Activated CD8-positive, alpha-beta memory T cell treated with anti-CD3 and anti-CD28 coated beads for 1 hour (primary cell): Measurements from ENCODE around the gene ETS1.
A peak's percentile ranks its signal among the peaks of the same experiment; 100 is the strongest.

ENCODE experiments used
- DNase-seq, 2 donors: peaks; one replicate each; pipeline ENCODE4 v3.0.0-alpha.2; 2020; ENCODE audit warnings: low read depth in 1 of 2; ENCODE audit errors: extremely low read depth in 1 of 2

Gene ETS1

DNA sequence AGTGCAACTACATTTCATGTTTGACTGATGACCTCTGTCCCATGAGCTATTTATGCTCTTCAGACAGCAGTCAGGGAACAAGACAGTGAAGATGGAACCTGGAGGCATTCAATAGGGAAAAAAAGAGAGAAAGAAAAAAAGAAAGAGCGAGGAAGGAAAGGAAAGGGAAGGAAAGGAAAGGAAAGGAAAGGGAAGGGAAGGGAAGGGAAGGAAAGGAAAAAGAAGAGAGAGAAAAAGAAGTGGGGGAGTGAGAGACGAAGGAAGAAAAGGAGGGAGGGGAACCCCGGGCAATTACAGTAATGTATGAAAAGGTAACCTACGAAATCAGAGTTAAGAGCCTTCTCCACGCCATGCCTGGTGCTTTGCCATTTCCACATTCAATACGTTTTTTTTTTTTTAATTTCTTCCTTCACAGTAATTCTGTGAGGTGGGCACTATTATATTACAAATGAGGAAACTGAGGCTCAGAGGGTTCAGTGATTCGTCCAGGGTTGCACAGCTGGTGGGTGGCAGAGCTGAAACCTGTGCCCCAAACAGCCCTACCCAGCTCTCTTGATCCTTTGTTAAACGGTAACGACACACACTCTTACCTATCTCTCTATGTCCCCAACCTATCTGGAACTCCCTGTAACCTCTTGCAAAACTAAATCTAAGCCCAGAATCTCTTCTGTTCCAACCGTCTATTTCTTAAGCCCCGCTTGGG, 39.3 kb downstream of the ETS1 start:
- DNase-seq = no peak

DNA sequence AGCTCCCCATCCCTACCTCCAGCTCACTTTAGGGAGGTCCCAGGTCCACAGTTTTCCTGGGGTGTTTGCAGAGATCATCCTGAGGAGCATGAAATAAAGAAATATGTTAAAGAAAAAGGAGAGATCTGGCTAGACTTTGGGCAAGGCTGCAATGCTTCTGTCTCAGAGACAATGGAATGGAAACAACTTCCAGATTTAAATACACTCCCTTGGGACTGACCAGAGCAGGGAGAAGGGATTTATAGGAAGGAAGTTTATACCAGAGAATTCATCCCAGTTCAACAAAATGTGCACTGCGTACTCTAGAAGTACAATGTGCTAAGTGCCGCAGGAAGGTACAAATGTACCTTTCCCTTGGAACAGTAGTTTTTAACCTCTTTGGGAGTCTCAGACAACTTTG, 40.4 kb downstream of the ETS1 start:
- no peak for DNase-seq

DNA sequence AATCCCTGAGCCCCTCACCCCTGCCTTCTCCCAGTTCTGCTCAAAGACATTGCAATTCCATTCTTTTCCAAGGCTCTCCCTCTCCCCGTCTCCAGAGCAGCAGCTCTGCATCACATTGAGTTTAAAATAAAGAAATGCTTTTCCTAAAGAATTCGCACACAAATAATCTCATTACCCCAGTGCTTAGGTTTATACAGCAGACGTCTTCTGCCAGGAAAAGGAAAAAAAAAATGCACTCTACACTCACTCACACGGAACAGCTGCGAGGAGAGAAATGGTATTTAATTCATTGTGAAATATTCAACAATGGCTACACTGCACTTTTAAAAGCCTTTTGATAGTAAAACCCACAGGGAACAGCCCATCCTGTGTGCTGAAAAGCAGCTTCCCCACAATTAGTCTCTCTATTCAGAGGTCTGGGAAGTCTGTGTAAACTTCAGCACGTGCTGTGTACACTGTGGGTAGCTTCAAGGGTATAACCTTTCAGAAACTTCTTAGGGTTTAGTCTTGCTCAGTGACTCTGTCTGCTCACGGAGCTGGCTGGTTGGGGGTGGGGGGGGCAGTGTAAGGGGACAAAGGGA, 42.8 kb downstream of the ETS1 start:
- no peak for DNase-seq

DNA sequence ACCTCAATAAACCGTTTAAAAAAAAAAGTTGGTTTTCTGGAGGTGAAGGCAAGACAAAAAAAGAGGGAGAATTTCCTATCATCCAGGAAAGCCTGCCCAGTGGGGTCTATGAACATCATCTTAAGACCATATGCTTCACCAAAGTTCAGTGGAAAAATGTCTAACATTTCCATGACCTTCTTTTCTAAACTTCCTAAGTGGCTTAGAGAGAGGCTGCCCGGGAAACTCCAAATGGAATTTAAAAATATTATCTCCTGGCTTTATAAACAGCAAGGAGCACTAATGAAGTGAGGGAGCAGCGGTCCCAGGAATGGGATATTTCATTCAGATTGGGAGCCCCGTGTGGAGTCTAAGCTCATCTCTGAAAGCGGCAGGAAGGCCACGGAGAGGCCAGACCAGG, 46.9 kb downstream of the ETS1 start:
- no peak for DNase-seq

DNA sequence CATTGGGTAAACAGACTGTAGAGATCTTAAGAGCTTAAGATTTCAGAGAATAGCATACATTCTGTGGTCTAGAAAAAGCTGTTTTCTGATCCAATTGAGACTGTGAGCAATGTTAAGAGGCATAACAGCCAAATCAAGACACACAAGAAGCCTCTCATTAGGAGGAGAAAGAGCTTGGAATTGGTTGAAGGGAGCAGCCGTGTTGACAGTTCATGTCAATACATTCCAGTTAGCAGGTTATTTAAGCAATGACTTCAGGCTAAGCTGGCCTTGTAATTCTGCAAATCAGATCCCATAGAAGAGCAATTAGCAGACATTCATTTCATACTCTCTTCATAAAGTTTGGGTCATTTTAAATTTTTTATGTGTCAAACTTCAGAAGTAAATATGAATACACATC, 50.9 kb downstream of the ETS1 start:
- DNase-seq = no peak

DNA sequence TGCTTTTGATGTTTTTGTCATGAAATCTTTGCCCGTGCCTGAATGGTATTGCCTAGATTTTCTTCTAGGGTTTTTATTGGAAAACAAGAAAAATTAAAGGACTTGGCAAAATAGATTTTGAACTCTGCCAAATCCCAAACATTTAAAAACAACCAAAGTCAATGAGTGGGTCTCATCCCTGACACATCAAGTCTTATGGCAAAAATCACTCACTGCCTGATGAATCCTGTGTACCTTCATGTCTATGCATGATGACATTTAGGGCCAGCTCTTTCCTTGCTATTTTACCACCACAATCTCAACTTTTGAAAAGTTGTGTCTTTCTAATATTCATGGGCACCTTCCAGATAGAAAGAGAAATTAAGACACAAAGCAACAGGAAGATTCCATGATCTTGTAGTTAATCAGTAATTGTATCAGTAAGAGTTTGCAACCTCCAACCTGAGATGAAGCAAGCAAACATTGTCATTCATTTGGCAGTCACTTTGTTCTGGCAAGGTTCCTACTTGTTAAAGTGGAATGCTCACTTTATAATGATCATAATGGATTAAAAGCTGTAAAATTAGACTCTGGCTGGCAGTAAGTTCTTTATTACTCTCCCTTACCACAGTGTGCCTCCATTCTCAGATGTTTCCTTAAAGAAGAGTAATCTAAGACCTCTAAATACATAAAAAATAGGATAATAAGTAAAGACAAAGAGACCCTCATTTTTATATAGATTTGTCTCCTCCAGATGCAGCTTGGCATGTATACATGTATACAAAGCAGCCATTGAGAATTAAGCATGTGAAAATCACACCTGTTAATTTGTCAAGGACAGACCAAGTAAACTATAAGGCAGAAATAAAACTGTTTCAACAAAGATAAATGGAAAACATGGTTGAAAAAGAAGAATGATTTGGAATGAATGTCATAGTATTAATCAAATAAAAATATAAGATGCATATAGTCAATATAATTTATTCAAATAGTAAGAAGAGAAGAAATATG, 51.6 kb downstream of the ETS1 start:
- no peak for DNase-seq

DNA sequence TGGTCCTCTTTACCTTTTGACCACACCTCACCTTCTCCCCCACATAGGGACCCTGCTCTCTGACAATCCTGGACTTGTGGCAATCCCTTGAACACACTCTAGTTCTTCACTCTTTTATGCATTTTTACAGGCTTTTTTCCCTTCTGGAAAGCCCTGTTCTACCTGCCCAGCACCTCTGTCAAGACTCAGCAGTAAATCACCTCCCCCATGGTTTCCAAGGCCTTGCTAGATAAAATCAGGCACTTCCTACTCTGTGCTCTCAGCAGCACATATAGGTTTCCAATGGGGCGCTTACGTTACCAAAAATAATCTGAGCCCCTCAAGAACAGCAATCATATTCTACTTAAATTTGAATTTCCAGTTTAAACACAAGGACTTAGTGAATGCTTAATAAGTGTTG, 53.9 kb downstream of the ETS1 start:
- no peak for DNase-seq

DNA sequence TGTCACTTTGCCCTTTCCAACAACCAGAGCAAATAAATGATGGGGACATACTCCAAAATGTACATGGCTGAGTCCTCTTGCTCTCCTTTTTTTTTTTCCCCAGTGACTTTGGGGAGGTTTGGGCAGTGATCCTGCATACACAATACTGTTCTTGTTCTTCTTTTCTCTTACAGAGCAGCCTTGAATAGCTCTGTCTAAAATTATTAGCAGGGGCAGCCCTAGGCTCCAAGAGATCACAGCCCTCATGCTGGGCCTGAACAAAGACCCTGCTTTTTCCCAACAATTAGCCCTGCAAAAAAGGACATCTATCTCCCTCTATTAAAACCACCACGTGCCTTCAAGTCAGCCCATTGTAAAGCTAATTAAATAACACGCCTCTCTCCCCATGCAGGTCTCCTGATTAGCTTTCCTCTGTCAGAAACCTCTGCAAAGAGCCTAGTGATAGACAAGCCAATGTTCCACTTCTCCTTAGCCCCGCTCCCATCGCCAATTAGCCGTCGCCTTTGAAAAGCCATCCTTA, 54.7 kb downstream of the ETS1 start:
- DNase-seq = no peak

DNA sequence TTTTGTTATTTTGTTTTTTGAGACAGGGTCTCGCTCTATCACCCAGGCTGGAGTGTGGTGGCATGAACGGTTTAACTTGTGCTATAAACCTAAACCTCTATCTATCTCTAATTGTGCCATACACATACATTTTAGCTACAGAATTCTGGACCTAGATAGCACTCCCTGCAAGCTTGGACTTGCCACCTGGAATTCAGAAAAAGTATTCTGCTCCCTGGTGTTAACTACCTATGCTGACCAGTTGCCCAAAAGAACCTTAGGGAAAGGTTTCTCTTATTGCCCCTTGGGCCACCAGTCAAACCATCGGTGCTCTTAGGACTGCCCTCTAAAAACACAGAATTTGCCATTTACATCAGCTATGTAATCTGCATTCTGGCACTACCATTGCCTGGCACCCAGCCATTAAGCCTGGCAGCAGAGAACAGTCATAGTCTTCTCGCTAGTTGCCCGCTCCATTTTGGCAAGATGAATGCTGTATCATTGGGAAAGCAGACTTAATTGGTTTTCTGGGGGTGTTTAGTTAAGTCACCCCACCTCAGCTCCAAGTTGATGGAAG, 55.3 kb downstream of the ETS1 start:
- no peak for DNase-seq

DNA sequence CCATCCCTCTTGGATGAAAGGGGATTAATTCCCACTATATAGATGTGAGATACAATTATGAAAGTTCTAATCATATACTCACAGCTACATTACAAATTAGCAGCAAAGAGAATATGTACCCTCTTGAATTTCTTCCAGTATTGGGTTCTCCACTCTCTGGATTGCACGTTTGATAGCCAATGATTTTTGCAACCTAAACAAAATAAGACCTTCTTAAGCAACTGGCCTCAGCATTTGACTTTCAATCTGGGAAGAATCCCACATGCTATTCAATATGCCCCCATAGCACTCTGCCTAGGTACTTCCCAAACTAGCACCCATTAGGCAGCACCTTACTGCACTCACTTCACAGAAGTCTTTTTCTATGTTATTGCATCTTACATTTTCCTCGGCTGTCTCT, 55.8 kb downstream of the ETS1 start:
- no peak for DNase-seq

DNA sequence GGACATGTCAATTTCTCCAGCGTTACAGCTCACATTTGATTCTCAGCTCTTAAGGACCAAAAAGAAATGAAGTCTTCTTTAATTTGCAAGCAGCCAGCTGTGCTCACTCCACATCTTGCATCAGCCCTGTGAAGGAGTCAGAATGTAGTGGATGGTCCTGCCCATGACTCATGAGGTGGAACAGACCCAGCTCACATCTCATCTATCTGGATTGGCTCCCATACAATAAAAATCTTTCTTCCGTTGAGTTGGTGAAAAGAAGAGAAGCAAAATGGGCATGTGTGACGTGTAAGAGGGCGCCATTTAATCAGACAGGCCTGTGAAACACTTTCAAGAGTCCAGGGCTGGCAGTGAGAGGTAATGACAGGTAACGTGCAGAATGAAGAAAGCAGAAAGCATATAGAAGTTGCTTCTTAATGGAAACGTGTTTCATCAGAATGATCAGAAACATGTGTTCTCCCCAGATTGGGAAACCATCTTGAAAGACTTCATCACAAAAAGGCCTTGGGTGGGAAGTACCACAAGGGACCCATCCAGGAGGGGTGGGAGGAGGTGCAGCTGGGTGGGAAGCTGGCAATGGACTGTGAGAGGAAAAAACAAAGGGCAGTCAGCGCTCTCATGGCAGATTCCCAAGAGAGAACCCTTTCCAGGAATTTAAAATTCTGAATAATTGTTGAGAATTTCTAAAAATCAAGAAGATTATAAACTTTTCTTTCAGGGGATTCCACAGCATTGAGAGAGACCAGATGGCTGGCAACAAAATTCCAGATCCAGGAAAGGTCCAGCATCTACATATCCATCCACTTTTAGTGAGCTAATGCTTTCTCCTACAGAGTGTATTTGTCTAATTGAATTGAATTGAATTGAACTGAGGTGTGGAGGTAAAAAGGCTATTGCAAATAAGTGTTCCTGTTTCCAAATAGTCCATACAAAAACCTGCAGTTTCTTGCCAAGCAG, 57.0 kb downstream of the ETS1 start:
- no peak for DNase-seq

DNA sequence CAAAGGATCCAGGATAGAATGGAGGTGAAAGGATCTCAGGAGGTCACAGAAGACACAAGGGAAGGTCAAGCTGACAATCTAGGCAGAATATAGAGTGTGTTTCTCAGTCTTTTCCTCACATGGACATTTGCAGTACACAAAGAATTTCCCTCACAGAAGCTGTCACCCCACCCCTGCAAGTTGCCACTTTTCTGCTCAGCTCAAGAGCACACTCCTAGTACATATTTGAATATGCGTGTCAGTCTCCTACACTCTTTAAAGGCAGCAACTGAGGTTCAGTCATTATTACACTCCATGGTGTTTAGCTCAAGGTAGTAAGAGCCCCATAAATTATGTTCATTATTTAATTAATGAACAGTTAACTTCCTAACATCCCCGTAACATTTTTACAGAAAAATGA, 59.1 kb downstream of the ETS1 start:
- DNase-seq = no peak

DNA sequence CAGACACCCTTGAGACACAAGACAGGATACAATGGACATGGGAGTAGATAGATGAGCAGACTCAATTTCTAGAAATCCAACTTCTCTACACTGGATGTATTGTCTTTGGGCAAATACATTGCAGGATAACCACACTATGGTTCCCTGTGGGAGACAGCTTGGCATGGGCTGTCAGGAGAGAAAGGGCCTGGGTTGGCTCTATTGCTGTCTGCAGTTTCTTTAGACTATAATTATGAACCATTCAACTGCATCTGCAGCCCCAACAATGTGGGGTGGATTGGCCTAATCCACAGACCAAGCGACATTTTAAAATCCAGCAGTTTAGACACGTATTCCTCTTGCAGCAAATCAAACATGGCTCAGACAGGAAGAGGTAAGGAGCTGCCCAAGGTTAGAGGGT, 60.3 kb downstream of the ETS1 start:
- no peak for DNase-seq

DNA sequence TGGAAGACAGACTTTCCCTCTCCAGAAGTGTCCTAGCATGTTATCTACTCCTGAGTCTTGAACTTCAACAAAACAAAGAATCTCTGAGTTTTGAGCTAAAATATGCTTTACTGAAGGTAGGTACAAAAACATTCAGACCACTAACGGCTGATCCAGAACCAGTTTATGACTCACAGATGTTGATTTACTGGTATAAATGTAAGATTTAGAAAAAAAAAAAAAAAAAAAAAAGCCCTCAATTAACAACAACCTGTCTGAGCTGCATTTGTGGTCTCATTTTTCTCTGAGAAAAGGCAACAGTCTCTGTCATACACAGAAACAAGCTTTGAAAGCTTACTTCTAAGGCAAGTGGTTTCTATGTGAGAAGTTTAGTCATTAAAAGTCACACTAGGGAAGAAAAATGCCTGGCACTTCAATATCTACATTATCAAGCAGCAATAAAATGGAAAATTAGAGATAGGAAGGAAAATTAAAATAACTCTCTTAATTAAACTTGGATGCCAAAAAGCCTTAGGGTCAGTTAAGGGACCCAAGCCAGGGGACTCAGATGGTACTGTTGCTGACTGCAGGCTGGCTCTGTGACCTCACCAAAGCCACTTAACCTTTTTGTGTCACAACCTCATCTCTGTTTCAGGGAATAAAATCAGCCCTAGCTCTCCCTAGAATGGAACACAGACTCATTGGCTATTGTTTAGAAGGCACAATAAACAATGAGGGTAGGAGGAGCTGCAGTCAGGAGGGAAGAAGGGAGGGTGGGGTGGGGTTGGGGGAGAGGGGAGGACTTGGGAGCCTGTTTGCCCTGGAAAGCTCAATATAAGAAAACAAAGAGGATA, 61.7 kb downstream of the ETS1 start:
- DNase-seq = no peak

DNA sequence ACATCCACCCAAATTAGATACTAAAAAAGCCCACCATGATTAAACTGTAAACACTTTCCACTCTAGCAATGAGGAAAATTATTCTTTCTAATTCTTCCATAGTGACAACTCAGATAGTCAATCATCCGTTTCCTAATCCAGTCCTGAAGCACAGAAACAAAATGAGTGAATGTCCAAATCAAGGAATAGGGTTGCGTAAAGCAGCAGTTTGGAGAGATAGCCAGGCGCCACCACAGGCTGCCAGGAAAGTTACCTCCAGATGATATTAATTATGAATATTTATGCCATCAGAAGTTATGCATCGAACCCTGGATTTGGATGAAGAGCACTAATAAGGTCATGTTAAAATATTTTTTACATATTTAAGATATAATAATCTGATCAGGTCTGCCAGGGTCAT, 63.2 kb downstream of the ETS1 start:
- DNase-seq = no peak

DNA sequence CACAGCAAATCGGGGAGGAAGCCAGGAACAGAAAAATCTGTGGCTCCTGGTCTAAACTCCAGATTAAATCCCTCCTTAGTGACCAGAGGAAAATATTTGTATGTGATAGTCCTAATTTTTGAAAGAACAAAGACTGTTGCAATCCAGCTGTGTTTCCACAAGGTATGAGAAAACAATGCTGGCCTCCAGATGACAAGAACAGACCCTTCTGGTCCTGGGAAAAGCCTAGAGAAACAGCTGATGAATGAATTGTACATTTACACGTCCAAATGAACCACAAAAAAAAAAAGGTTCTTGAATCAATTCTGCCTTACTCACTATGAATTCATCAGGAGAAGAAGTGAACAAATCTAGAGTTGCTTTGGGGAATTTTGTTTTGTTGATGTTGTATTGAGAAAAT, 63.7 kb downstream of the ETS1 start:
- no peak for DNase-seq

DNA sequence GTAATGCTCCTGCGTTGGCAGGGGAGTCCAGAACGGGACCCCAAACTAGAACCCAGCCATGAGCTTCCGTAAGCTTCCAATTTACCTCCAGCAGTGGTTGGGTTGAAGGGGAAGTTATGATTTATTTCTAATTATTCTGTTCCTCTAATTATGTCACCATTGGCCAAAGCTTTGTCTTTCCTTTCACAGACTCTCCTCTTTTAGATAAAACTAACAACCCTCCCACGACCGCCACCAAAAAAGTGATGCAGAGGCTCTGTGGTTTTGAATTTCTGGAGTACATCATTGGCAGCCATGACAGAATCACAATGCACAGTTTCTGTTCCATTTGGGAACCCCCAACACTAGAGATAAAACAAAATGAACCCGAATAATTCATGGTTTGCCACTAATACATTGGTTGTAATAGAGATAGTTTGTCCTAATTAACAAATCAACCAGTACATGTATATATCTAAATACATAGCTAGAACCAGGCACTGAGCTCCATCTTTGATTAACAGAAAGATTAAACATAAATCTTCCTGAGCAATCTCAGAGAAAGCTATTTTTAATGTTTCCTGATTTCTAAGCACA, 64.3 kb downstream of the ETS1 start:
- no peak for DNase-seq

DNA sequence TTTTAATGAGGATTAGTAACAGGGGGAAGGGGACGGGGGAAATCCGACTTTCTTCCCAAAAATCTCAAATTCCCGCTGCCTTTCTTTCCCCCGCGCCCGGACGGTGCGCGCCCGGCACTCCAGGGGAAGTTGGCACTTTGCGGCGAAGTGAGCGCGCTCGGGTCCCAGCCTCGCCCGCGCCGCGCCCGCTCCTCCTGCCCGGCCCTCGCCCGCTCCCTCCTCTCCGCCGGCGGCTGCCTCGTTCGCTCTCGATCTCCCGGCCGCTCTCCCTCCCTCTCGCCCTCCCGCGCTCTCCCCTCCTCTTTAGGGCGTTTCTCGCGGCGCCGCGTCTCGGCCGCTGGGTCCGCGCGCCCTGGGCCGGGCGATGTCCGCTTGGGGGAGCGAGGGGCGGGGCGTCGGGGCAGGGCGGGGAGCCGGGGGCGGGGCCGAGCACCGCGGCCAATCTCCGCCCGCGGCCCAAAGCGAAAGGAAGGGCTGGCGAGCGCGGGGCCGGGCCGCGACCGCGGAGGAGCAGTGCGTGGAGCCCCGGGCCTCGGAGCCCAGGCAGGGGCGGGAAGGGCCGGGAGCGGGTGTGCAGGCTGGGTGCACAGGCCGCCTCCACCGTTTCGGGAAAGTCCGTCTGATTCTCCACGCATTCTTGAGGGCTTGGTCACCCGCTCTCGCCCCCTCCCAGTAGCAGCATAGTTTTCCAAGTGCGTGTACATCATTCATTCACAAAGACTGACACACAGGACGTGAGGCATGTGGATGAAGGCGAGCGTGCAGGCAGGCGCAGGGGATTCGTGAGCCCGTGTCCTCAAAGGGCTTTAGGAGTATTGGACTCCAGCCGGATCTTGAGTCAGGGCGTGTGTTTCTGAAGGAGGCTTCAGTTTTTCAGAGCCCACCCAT, 65.1 kb downstream of the ETS1 start:
- peak; percentile 67 to 84 for DNase-seq
